Caco-2 (cell line): ENCODE results near the gene LMO3. TPM values are rescaled to one million over a fixed set of nuclear protein-coding genes. Genes with fewer than 3 reads are reported as not detected.

Source experiments
- BruUV-seq: library from RNA; stranded (reverse); fragments of 400-500 nt; replicated peaks from 2 replicates; lab custom pipeline; 2021; lab: Mats Ljungman, UMichigan
- CTCF ChIA-PET: fragments of 300-600 bp; sonication (Branson Sonifier 250); formaldehyde crosslinking; loops from one replicate; lab custom pipeline; 2022; ENCODE audit warnings: antibody characterized with exemption; lab: Charles Lee
- POLR2A ChIA-PET: fragments of 300-600 bp; sonication (Branson Sonifier 250); formaldehyde crosslinking; loops from one replicate; lab custom pipeline; 2022; ENCODE audit warnings: antibody characterized with exemption; lab: Charles Lee
- DNase-seq, 2 experiments: peaks; one replicate each; pipeline versions ENCODE4 v3.0.0 to v3.0.0-alpha.2; 2020 to 2022
- H3K27me3 ChIP-seq: replicated peaks from 2 replicates; pipeline ENCODE4 v1.6.0; 2011; ENCODE audit warnings: low read length; ENCODE audit not compliant: control insufficient read depth, insufficient read depth
- H3K36me3 ChIP-seq: 2 replicates; pipeline ENCODE4 v1.5.1; 2011; ENCODE audit warnings: low read length; ENCODE audit not compliant: control insufficient read depth, insufficient read depth
- H3K4me1 ChIP-seq: fragments of 250-450 bp; sonication (Bioruptor Pico); 2 replicates; pipeline ENCODE4 v1.5.1; 2020; ENCODE audit warnings: mild to moderate bottlenecking
- H3K4me3 ChIP-seq: 2 replicates; pipeline ENCODE4 v1.5.1; 2011; ENCODE audit warnings: low read depth, mild to moderate bottlenecking, control low read depth, low read length
- H3K9me3 ChIP-seq: fragments of 250-450 bp; sonication (Bioruptor Pico); 2 replicates; pipeline ENCODE4 v1.5.1; 2020; ENCODE audit warnings: mild to moderate bottlenecking, moderate library complexity
- H3K27ac Mint-ChIP-seq: one replicate; pipeline ENCODE4 v1.8.0; 2022; ENCODE audit warnings: mixed read lengths; ENCODE audit not compliant: unreplicated experiment
- H3K27me3 Mint-ChIP-seq: one replicate; pipeline ENCODE4 v1.8.0; 2022; ENCODE audit warnings: mixed read lengths; ENCODE audit not compliant: insufficient read depth, unreplicated experiment
- H3K36me3 Mint-ChIP-seq: one replicate; pipeline ENCODE4 v1.8.0; 2022; ENCODE audit warnings: mild to moderate bottlenecking, mixed read lengths; ENCODE audit not compliant: insufficient read depth, unreplicated experiment
- H3K4me1 Mint-ChIP-seq: one replicate; pipeline ENCODE4 v1.8.0; 2022; ENCODE audit warnings: low read depth, mixed read lengths; ENCODE audit not compliant: unreplicated experiment
- H3K4me3 Mint-ChIP-seq: one replicate; pipeline ENCODE4 v1.8.0; 2022; ENCODE audit warnings: mild to moderate bottlenecking, moderate library complexity, mixed read lengths; ENCODE audit not compliant: unreplicated experiment
- H3K9me3 Mint-ChIP-seq: one replicate; pipeline ENCODE4 v1.8.0; 2022; ENCODE audit warnings: mixed read lengths; ENCODE audit not compliant: unreplicated experiment
- intact Hi-C: fragments of 100-400 bp; cut with micrococcal nuclease; formaldehyde crosslinking; loops from one replicate; pipeline ENCODE4 v1.10.0; 2022; ENCODE audit not compliant: unreplicated experiment
- total RNA-seq: library from RNA; stranded (reverse); gene quantifications from 2 replicates; pipeline ENCODE4 v1.2.3, GENCODE V29; 2022
- TF ChIP-seq, protein P1 (sequence below), 2 experiments: fragments of 200-600 bp in 1 of 2; IDR thresholded peaks; 1 replicate in 1 of 2; 2 replicates in 1 of 2; pipeline versions ENCODE4 v1.5.1 to v1.8.0; 2011 to 2022; ENCODE audit warnings: antibody characterized with exemption in 1 of 2, control low read depth in 1 of 2, inconsistent platforms in 1 of 2, low read depth in 1 of 2, low read length in 1 of 2, mild to moderate bottlenecking in 1 of 2, moderate library complexity in 1 of 2; ENCODE audit not compliant: insufficient read depth in 1 of 2, severe bottlenecking in 1 of 2, unreplicated experiment in 1 of 2

LMO3 gene
- total RNA-seq, 1 experiment from 2014 or later, result not detected

DNA sequence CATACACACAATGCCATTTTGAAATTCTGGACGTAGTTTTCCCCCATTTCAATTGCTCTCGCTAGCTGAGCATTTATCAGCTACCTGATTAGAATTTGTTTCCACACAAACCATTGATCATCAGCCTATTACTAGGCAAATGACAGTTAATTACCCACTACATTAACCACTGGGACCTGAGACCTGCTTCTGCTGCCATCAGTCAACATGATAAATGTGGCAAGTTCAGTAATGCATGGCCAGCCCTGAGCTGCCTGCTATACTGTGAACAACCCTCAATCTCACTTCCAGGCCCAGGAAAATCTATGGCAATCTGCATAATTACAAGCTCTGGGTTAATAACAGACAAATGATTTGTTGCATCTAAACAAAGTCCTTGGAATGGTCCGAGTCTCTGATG lies 43.5 kb downstream of the LMO3 start:
- no peaks in the 10 kb centered on the region for H3K4me1 Mint-ChIP-seq
- H3K27ac Mint-ChIP-seq, result no peak overlapping the region
- ChIA-PET CTCF (no interaction called here), POLR2A (no interaction called here)
- H3K4me3 Mint-ChIP-seq, result no peak overlapping the region
- H3K9me3 ChIP-seq, result no peaks in the 10 kb centered on the region
- no peaks in the 10 kb centered on the region for H3K27me3 Mint-ChIP-seq
- no peaks in the 10 kb centered on the region for H3K9me3 Mint-ChIP-seq
- BruUV-seq, result no TSS peak
- H3K36me3 Mint-ChIP-seq, result no peaks in the 10 kb centered on the region
- TF ChIP-seq, protein P1, sequence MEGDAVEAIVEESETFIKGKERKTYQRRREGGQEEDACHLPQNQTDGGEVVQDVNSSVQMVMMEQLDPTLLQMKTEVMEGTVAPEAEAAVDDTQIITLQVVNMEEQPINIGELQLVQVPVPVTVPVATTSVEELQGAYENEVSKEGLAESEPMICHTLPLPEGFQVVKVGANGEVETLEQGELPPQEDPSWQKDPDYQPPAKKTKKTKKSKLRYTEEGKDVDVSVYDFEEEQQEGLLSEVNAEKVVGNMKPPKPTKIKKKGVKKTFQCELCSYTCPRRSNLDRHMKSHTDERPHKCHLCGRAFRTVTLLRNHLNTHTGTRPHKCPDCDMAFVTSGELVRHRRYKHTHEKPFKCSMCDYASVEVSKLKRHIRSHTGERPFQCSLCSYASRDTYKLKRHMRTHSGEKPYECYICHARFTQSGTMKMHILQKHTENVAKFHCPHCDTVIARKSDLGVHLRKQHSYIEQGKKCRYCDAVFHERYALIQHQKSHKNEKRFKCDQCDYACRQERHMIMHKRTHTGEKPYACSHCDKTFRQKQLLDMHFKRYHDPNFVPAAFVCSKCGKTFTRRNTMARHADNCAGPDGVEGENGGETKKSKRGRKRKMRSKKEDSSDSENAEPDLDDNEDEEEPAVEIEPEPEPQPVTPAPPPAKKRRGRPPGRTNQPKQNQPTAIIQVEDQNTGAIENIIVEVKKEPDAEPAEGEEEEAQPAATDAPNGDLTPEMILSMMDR (IDR thresholded peaks at IDR 0.05; ENCODE audit: insufficient read depth in 1 of 2, low read depth in 1 of 2, low read length in 1 of 2, severe bottlenecking in 1 of 2, unreplicated experiment in 1 of 2), result no peak
- DNase-seq, result no peak
- intact Hi-C loops, result no loop called here
- no peaks in the 10 kb centered on the region for H3K27me3 ChIP-seq
- H3K36me3 ChIP-seq, result no peaks in the 10 kb centered on the region
- H3K4me1 ChIP-seq, result no peaks in the 10 kb centered on the region
- no peak overlapping the region for H3K4me3 ChIP-seq

DNA sequence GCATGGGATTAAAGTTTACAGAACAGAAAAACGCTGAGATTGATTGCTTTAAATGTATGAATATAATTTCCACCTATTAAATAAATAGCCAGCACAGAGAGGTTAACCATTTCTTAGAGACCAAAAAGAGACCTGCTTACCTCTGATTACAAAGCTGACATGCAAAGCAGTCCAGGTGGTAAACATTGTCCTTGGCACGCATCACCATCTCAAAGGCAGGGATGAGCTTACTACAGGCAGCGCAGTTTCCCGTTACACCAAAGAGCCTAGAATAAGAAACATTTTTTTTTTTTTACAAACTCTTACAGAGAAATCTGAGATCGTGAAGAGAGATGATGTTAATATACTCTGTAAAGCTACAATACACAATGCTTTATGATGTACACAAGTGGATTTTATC lies 45.7 kb downstream of the LMO3 start:
- no peaks in the 10 kb centered on the region for H3K4me1 ChIP-seq
- no peak for DNase-seq
- POLR2A ChIA-PET, result no interaction called here
- TF ChIP-seq, protein P1 (IDR thresholded peaks at IDR 0.05; ENCODE audit: insufficient read depth in 1 of 2, low read depth in 1 of 2, low read length in 1 of 2, severe bottlenecking in 1 of 2, unreplicated experiment in 1 of 2), result no peak
- no peaks in the 10 kb centered on the region for H3K9me3 ChIP-seq
- H3K27me3 ChIP-seq, result no peaks in the 10 kb centered on the region
- Mint-ChIP-seq H3K27me3 (peaks cover 3% of the 10 kb centered on the region), H3K4me3 (no peak overlapping the region), H3K9me3 (no peaks in the 10 kb centered on the region), H3K27ac (no peak overlapping the region), H3K4me1 (no peaks in the 10 kb centered on the region), H3K36me3 (no peaks in the 10 kb centered on the region)
- no peaks in the 10 kb centered on the region for H3K36me3 ChIP-seq
- intact Hi-C loops, result no loop called here
- BruUV-seq, result no TSS peak
- CTCF ChIA-PET, result no interaction called here
- H3K4me3 ChIP-seq, result no peak overlapping the region

DNA sequence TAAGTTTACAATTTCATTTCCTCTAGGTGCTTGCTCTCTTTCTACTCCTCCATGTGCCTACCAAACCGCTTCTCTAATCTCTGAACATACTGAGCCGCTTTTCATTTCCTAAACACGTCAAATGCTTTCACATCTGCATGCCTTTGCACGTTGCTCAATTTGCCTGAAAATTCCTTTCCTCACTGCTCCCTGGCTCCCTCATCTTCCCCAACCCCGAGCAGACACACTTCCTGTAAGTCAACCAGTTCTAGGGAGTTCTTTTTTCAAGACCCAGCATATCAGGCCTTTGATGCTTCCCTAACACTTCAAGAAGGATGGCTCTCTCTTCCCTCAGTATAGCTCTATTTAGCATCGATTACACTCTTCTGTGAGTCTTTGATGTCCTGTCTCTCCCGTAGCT lies 50.3 kb downstream of the LMO3 start:
- intact Hi-C loops, result no loop called here
- no peaks in the 10 kb centered on the region for H3K36me3 Mint-ChIP-seq
- POLR2A ChIA-PET, result no interaction called here
- H3K9me3 Mint-ChIP-seq, result no peaks in the 10 kb centered on the region
- CTCF ChIA-PET, result no interaction called here
- Histone ChIP-seq H3K36me3 (no peaks in the 10 kb centered on the region), H3K9me3 (no peaks in the 10 kb centered on the region), H3K4me3 (no peak overlapping the region), H3K4me1 (no peaks in the 10 kb centered on the region), H3K27me3 (no peaks in the 10 kb centered on the region)
- TF ChIP-seq, protein P1 (IDR thresholded peaks at IDR 0.05; ENCODE audit: insufficient read depth in 1 of 2, low read depth in 1 of 2, low read length in 1 of 2, severe bottlenecking in 1 of 2, unreplicated experiment in 1 of 2), result no peak
- no peak overlapping the region for H3K27ac Mint-ChIP-seq
- no peak for DNase-seq
- BruUV-seq, result no TSS peak
- H3K27me3 Mint-ChIP-seq, result peaks cover 3% of the 10 kb centered on the region
- H3K4me3 Mint-ChIP-seq, result no peak overlapping the region
- H3K4me1 Mint-ChIP-seq, result no peaks in the 10 kb centered on the region
